ENCODE data around the gene PHLDB2.

PHLDB2 gene

GRCh38 chr3:111921181-111921580 lies 62.1 kb downstream of the PHLDB2 start:
- no peak for DNase-seq (ENCODE audit: extremely low read depth in 1 of 2, low read depth in 1 of 2)

GRCh38 chr3:111923095-111923771 lies 64.2 kb downstream of the PHLDB2 start:
- DNase-seq (ENCODE audit: extremely low read depth in 1 of 2, low read depth in 1 of 2), result no peak

- no peak for DNase-seq (ENCODE audit: extremely low read depth in 1 of 2, low read depth in 1 of 2)
These were observed 64.7 kb downstream of the PHLDB2 start for GRCh38 chr3:111923806-111924205.

GRCh38 chr3:111924283-111924682 lies 65.2 kb downstream of the PHLDB2 start:
- DNase-seq (ENCODE audit: extremely low read depth in 1 of 2, low read depth in 1 of 2), result no peak

GRCh38 chr3:111926266-111926676 lies 67.2 kb downstream of the PHLDB2 start:
- DNase-seq (ENCODE audit: extremely low read depth in 1 of 2, low read depth in 1 of 2), result no peak

- DNase-seq (ENCODE audit: extremely low read depth in 1 of 2, low read depth in 1 of 2), result no peak
These were observed 69.5 kb downstream of the PHLDB2 start for GRCh38 chr3:111928613-111929012.

DNA sequence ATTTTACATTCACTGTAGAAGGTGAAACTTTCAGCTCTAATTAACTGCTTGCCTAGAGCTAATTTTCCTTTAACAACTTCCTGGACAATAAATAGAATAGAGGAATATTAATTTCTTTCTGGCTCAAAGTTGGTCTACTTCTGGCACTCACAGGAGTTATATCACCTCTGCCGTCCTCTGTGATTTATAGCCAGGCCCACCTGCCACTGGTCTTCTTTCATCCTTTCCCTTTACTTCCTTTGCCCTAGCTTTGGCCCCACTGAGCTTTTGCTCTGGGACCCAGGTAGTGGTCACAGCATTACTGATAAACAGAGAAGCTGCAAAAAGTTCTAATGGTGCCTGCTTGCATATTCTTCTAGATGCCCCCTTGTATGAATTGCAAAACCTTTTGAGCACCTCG lies 70.4 kb downstream of the PHLDB2 start:
- no peak for DNase-seq (ENCODE audit: extremely low read depth in 1 of 2, low read depth in 1 of 2)

DNA sequence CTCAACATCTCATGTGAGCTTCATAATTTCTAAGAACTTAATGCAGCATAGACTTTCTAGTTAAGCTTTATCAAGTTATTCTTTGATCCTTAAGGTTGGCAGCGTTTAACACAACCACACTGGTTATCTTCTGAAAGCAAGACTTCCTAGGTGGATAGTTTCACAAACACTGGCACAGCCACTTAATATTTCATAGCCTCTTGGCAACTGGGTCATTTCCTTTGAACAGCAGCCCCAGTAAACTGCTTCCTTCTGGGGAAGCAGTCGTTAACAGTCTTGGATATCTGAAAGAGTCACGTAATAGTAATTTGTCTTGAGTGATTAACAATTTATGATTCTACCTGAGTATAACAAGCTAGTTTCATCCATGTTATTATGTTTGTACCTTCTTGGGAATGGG lies 73.9 kb downstream of the PHLDB2 start:
- DNase-seq (ENCODE audit: extremely low read depth in 1 of 2, low read depth in 1 of 2), result no peak

DNA sequence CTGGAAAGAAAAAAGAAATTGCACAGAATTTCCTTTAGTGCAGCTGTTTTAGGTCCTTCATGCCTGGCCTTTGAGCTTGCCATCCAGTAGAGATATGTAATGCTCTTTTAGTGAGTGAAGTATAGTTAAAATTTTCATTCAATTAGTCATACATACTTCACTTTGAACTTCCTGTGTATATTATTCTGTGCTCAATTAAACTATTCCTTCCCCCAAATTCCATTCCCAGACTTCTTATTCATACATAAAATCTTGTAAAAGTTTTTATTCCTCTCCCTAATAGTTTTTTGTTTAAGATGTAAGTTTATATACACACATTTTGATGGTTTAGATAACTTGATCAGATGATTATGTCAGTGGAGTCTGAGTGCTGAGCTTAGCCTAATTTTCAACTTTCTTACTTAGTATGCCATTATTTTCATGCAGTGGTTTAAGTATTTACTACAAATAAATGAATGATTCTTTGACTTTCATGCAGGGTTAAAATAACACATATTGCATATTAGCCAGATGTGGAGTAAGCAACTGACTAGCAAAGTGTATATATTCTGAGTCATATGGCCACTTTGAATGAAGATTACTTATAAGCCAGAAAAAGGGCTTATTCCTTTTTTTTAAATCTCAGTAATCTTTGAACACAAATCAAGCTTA lies 77.3 kb downstream of the PHLDB2 start:
- DNase-seq (ENCODE audit: extremely low read depth in 1 of 2, low read depth in 1 of 2), result no peak

- DNase-seq (ENCODE audit: extremely low read depth in 1 of 2, low read depth in 1 of 2), result no peak
These were observed 77.9 kb downstream of the PHLDB2 start for GRCh38 chr3:111936967-111937366.

- no peak for DNase-seq (ENCODE audit: extremely low read depth in 1 of 2, low read depth in 1 of 2)
These were observed 78.8 kb downstream of the PHLDB2 start for GRCh38 chr3:111937871-111938270.

GRCh38 chr3:111939873-111940272 lies 80.8 kb downstream of the PHLDB2 start:
- no peak for DNase-seq (ENCODE audit: extremely low read depth in 1 of 2, low read depth in 1 of 2)

DNA sequence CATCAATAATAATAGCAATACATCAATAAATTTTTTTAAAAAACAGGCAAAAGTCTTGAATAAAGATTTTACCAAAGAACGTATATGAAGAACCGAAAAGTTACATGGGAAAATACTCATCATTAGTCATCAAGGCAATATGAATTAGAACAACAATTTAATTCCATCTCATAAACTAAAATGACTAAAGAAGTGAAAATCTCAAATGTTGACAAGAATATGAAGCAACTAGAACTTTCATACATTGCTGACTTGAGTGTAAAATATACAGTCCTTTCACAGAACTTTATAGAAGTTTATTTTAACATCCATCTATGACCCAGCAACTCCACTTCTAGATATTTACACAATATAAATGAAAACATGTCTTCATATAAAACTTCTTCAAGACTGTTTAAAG lies 84.5 kb downstream of the PHLDB2 start:
- no peak for DNase-seq (ENCODE audit: extremely low read depth in 1 of 2, low read depth in 1 of 2)

- DNase-seq (ENCODE audit: extremely low read depth in 1 of 2, low read depth in 1 of 2), result no peak
These were observed 85.3 kb downstream of the PHLDB2 start for GRCh38 chr3:111944372-111944771.

GRCh38 chr3:111947231-111947630 lies 88.2 kb downstream of the PHLDB2 start:
- no peak for DNase-seq (ENCODE audit: extremely low read depth in 1 of 2, low read depth in 1 of 2)

GRCh38 chr3:111948786-111949185 lies 89.7 kb downstream of the PHLDB2 start:
- no peak for DNase-seq (ENCODE audit: extremely low read depth in 1 of 2, low read depth in 1 of 2)

DNA sequence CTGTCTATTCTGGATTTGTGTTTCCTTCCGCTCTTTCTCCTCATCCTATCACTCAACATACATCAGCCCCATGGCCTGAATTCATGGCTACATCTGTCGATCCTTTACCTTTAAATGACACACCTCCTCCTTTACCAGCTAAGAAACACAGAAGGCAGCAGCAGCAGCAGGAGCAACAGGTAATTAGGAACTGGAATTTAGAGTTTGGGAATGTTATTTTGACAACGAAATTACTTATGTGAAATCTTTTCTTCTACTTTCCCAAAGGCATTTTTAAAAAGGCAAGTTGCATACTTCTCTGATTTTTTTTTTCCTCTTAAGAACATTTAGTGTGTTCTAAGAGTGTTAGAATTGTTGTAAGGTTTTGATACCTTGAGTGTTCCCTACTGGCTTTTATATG lies 90.6 kb downstream of the PHLDB2 start:
- no peak for DNase-seq (ENCODE audit: extremely low read depth in 1 of 2, low read depth in 1 of 2)

- no peak for DNase-seq (ENCODE audit: extremely low read depth in 1 of 2, low read depth in 1 of 2)
These were observed 92.0 kb downstream of the PHLDB2 start for GRCh38 chr3:111951032-111951431.

- DNase-seq (ENCODE audit: extremely low read depth in 1 of 2, low read depth in 1 of 2), result no peak
These were observed 93.0 kb downstream of the PHLDB2 start for GRCh38 chr3:111952086-111952485.

DNA sequence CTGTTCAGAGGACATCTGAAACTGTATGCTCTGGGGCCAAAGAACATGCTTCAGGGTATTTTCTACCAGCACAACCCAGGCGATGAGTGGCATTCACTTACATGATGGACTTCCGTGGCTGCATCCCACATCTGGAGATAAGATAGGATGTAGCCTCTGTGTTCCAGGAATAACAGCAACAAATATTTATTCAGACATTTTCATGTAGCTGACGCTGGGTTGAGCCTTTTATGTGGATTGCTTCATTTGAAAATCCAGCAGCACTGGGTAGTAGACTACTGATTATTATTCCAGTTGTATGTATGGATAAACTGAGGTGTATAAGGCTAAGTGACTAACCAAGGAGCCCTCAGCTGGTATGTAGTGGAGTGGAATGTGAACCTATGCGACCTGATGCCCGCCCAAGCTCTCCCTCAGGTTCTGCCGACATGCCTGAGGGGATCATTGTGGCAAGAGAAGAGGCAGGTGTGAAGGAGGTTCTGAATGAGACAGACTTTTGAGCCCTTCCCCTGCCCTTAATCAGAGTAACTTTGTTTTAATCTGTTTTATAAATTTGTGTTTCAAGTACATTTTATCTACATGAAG lies 93.9 kb downstream of the PHLDB2 start:
- DNase-seq (ENCODE audit: extremely low read depth in 1 of 2, low read depth in 1 of 2), result no peak

DNA sequence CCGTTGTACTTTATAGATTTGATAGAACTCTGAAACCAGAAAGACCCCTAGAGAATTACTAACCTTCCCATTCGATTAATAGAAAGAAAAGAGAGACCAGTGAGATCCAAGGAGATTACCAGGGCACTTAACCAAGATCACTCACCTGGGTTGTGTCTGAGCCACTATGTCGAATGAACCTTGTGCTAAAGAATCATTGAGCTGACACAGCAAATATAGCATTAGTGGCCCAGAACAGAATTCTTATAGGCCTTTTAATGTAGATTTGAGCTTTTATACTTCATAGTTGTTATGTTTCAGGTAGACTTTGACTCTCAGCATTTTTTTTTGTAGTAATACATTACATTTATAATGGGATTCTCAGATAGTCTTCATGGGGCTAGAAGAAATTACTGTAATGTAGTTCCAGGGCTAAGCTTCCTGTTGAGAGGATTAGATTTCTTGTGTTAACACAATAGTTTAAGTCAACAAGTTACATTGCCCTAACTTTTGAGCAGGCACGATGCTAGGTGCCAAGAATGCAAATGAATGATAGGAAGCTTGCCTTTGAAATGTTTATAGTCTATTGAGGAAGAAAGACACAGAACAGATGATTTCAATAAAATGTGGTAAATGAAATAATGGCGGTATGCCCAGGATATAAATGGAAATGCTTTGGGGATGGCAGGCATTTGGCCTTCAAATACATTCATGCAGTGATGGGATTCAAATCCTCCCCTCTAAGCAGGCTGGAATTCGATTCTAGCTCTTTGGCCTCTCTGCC lies 95.3 kb downstream of the PHLDB2 start:
- no peak for DNase-seq (ENCODE audit: extremely low read depth in 1 of 2, low read depth in 1 of 2)

DNA sequence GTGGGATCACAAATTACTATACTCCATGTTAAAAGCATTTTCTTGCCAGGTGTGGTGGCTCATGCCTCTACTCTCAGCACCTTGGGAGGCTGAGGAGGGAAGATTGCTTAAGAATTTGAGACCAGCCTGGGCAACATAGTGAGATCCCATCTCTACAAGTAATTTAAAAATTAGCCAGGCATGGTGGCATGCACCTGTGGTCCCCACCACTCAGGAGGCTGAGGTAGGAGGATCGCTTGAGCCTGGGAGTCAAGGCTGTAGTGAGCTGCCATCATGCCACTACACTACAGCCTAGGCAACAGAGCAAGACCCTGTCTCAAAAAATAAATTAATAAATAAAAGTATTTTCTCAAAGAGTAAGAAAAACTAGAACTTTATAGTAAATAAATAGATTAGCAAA lies 96.8 kb downstream of the PHLDB2 start:
- no peak for DNase-seq (ENCODE audit: extremely low read depth in 1 of 2, low read depth in 1 of 2)
